Measurements from ENCODE around the gene SYNPO. TPM values are rescaled to one million over a fixed set of nuclear protein-coding genes. Genes with fewer than 3 reads are reported as not detected.
A peak's percentile ranks its signal among the peaks of the same experiment; 100 is the strongest.

The SYNPO gene
- total RNA-seq, 4 donors from 2014 or later: 419 to 569 (median 539) TPM

GRCh38 chr5:150598821-150599273 lies 41.6 kb upstream of the SYNPO start:
- no peaks in the 10 kb centered on the region for H3K9me3 ChIP-seq
- intact Hi-C loops (cut with DNase I; ENCODE audit: low total_unique reads): no loop called here
- no peak overlapping the region for H3K4me3 ChIP-seq
- no peaks in the 10 kb centered on the region for H3K27me3 ChIP-seq
- DNase-seq (no peak), ATAC-seq (no peak)
- no peaks in the 10 kb centered on the region for H3K36me3 ChIP-seq
- TF ChIP-seq CTCF (IDR thresholded peaks at IDR 0.05 in 4 of 5, conservative IDR thresholded peaks at IDR 0.05 in 1 of 5): no peak
- TF ChIP-seq POLR2A (IDR thresholded peaks at IDR 0.05): no peak
- H3K27ac ChIP-seq: peak overlapping the region; percentile 85 to 98 (median 90)
- H3K4me1 ChIP-seq: peaks cover 54 to 60% of the 10 kb centered on the region in 2 donors
- in situ Hi-C loops (cut with MboI; ENCODE audit: low sequenced_read_pairs in 4 of 4): loop anchor here in 2 of 4 donors (10.0 kb wide), 1 partner anchor 56 kb away; no protein-coding TSS in a partner anchor

- H3K4me1 ChIP-seq: peaks cover 52 to 56% of the 10 kb centered on the region in 2 donors
- in situ Hi-C loops (cut with MboI; ENCODE audit: low sequenced_read_pairs in 4 of 4) (loop anchor here in 2 of 4 donors (10.0 kb wide), 1 partner anchor 56 kb away; no protein-coding TSS in a partner anchor), intact Hi-C loops (cut with DNase I; ENCODE audit: low total_unique reads) (no loop called here)
- ATAC-seq: no peak
- H3K4me3 ChIP-seq: no peak overlapping the region
- no peaks in the 10 kb centered on the region for H3K27me3 ChIP-seq
- DNase-seq: no peak
- peak overlapping the region; percentile 85 to 98 (median 90) for H3K27ac ChIP-seq
- H3K36me3 ChIP-seq: no peaks in the 10 kb centered on the region
- no peaks in the 10 kb centered on the region for H3K9me3 ChIP-seq
- TF ChIP-seq CTCF (IDR thresholded peaks at IDR 0.05 in 4 of 5, conservative IDR thresholded peaks at IDR 0.05 in 1 of 5) (no peak), POLR2A (IDR thresholded peaks at IDR 0.05) (no peak)
These were observed 41.2 kb upstream of the SYNPO start for GRCh38 chr5:150599281-150599680.

- H3K36me3 ChIP-seq: no peaks in the 10 kb centered on the region
- peak overlapping the region; percentile 85 to 98 (median 90) for H3K27ac ChIP-seq
- DNase-seq (peak in 1 of 2 donors; percentile 46), ATAC-seq (no peak)
- intact Hi-C loops (cut with DNase I; ENCODE audit: low total_unique reads) (no loop called here), in situ Hi-C loops (cut with MboI; ENCODE audit: low sequenced_read_pairs in 4 of 4) (loop anchor here in 2 of 4 donors (10.0 kb wide), 1 partner anchor 55 kb away; no protein-coding TSS in a partner anchor)
- TF ChIP-seq CTCF (IDR thresholded peaks at IDR 0.05 in 4 of 5, conservative IDR thresholded peaks at IDR 0.05 in 1 of 5) (no peak), POLR2A (IDR thresholded peaks at IDR 0.05) (peak in 1 of 2 donors; percentile 36)
- H3K9me3 ChIP-seq: no peaks in the 10 kb centered on the region
- H3K27me3 ChIP-seq: no peaks in the 10 kb centered on the region
- H3K4me1 ChIP-seq: peaks cover 50 to 51% of the 10 kb centered on the region in 2 donors
- no peak overlapping the region for H3K4me3 ChIP-seq
These were observed 40.4 kb upstream of the SYNPO start for GRCh38 chr5:150599917-150600511.

- ATAC-seq (peak; percentile 72 to 88), DNase-seq (peak in 1 of 2 donors; percentile 57)
- Histone ChIP-seq H3K27me3 (no peaks in the 10 kb centered on the region), H3K36me3 (no peaks in the 10 kb centered on the region), H3K4me3 (peak overlapping the region; percentile 17 to 38 (median 28)), H3K27ac (peak overlapping the region; percentile 85 to 98 (median 90)), H3K9me3 (no peaks in the 10 kb centered on the region), H3K4me1 (peaks cover 46 to 51% of the 10 kb centered on the region in 2 donors)
- in situ Hi-C loops (cut with MboI; ENCODE audit: low sequenced_read_pairs in 4 of 4) (no loop called here), intact Hi-C loops (cut with DNase I; ENCODE audit: low total_unique reads) (no loop called here)
- no peak for TF ChIP-seq POLR2A (IDR thresholded peaks at IDR 0.05)
- no peak for TF ChIP-seq CTCF (IDR thresholded peaks at IDR 0.05 in 4 of 5, conservative IDR thresholded peaks at IDR 0.05 in 1 of 5)
These were observed 39.6 kb upstream of the SYNPO start for GRCh38 chr5:150600616-150601490.
